Mesenchymal stem cell (in vitro differentiated cells and primary cell): ENCODE data around the gene ATXN3.
"Not testable (repeated sequence)": the region's sequence is repeated elsewhere in the genome, so short reads cannot be mapped to it uniquely, and the experiment has no call there.

Source experiments
- DNase-seq: peaks from one replicate; pipeline ENCODE4 v3.0.0-alpha.2; 2013
- H2AFZ ChIP-seq: one replicate; pipeline ENCODE4 v1.6.1; 2013; ENCODE audit warnings: low read depth, mild to moderate bottlenecking, control low read depth, inconsistent platforms, low read length, moderate library complexity
- H2AK5ac ChIP-seq: 2 replicates; pipeline ENCODE4 v1.6.1; 2013; ENCODE audit warnings: low read length, moderate library complexity, mild to moderate bottlenecking, inconsistent platforms; ENCODE audit not compliant: severe bottlenecking
- H2BK120ac ChIP-seq: one replicate; pipeline ENCODE4 v1.6.1; 2013; ENCODE audit warnings: low read depth, mild to moderate bottlenecking, inconsistent platforms, low read length, moderate library complexity
- H2BK12ac ChIP-seq, 2 experiments: one replicate each; pipeline ENCODE4 v1.6.1; 2013; ENCODE audit warnings: inconsistent platforms in 2 of 2, low read length in 2 of 2, mild to moderate bottlenecking in 2 of 2, moderate library complexity in 2 of 2, control low read depth in 1 of 2
- H2BK15ac ChIP-seq: one replicate; pipeline ENCODE4 v1.6.1; 2013; ENCODE audit warnings: mild to moderate bottlenecking, low read depth, inconsistent platforms; ENCODE audit not compliant: poor library complexity, severe bottlenecking
- H2BK5ac ChIP-seq: 2 replicates; pipeline ENCODE4 v1.6.1; 2013; ENCODE audit warnings: low read depth, mild to moderate bottlenecking, low read length, control low read depth, inconsistent platforms; ENCODE audit not compliant: poor library complexity, severe bottlenecking
- H3K14ac ChIP-seq, 2 experiments: one replicate each; pipeline ENCODE4 v1.6.1; 2013; ENCODE audit warnings: inconsistent platforms in 2 of 2, low read length in 2 of 2, control low read depth in 1 of 2, mild to moderate bottlenecking in 1 of 2, moderate library complexity in 1 of 2
- H3K18ac ChIP-seq, 2 experiments: one replicate each; pipeline ENCODE4 v1.6.1; 2013; ENCODE audit warnings: inconsistent platforms in 2 of 2, low read length in 2 of 2, control low read depth in 1 of 2, low read depth in 1 of 2, mild to moderate bottlenecking in 1 of 2
- H3K23ac ChIP-seq, 2 experiments: one replicate each; pipeline ENCODE4 v1.6.1; 2013; ENCODE audit warnings: inconsistent platforms in 2 of 2, low read length in 2 of 2, mild to moderate bottlenecking in 2 of 2, moderate library complexity in 2 of 2, control low read depth in 1 of 2
- H3K27ac ChIP-seq: 2 replicates; pipeline ENCODE4 v1.5.1; 2013; ENCODE audit warnings: mild to moderate bottlenecking, moderate library complexity, low read length, control low read depth, inconsistent platforms; ENCODE audit not compliant: poor library complexity, severe bottlenecking
- H3K27me3 ChIP-seq, 2 experiments: 2 replicates each; pipeline versions ENCODE4 v1.6.1 to v1.7.0; 2013; ENCODE audit warnings: low read length in 2 of 2, mild to moderate bottlenecking in 2 of 2, moderate library complexity in 2 of 2, control low read depth in 1 of 2, inconsistent platforms in 1 of 2; ENCODE audit not compliant: control insufficient read depth in 1 of 2, insufficient read depth in 1 of 2
- H3K36me3 ChIP-seq, 2 experiments: 2 replicates each; pipeline versions ENCODE4 v1.6.1 to v1.7.0; 2013; ENCODE audit warnings: low read length in 2 of 2, control low read depth in 1 of 2, inconsistent platforms in 1 of 2, low read depth in 1 of 2, mild to moderate bottlenecking in 1 of 2; ENCODE audit not compliant: insufficient read depth in 2 of 2, control insufficient read depth in 1 of 2
- H3K4ac ChIP-seq, 2 experiments: one replicate each; pipeline ENCODE4 v1.6.1; 2013; ENCODE audit warnings: inconsistent platforms in 2 of 2, low read length in 2 of 2, mild to moderate bottlenecking in 2 of 2, moderate library complexity in 2 of 2, control low read depth in 1 of 2, low read depth in 1 of 2
- H3K4me1 ChIP-seq: 2 replicates; pipeline ENCODE4 v1.6.1; 2013; ENCODE audit warnings: low read depth, low read length, control low read depth; ENCODE audit not compliant: control insufficient read depth, insufficient read depth
- H3K4me2 ChIP-seq: 2 replicates; pipeline ENCODE4 v1.6.1; 2013; ENCODE audit warnings: low read length, mild to moderate bottlenecking, inconsistent platforms; ENCODE audit not compliant: poor library complexity, severe bottlenecking
- H3K4me3 ChIP-seq, 2 experiments: 2 replicates each; pipeline versions ENCODE4 v1.5.1 to v1.7.0; 2013; ENCODE audit warnings: low read length in 2 of 2, mild to moderate bottlenecking in 2 of 2, control low read depth in 1 of 2, low read depth in 1 of 2; ENCODE audit not compliant: insufficient read depth in 1 of 2
- H3K79me1 ChIP-seq: replicated peaks from 2 replicates; pipeline ENCODE4 v1.6.1; 2013; ENCODE audit warnings: mild to moderate bottlenecking, control low read depth, low read length, inconsistent platforms; ENCODE audit not compliant: poor library complexity, severe bottlenecking
- H3K9ac ChIP-seq: 2 replicates; pipeline ENCODE4 v1.7.0; 2013; ENCODE audit warnings: mild to moderate bottlenecking, low read length, moderate library complexity
- H3K9me3 ChIP-seq: 2 replicates; pipeline ENCODE4 v1.7.0; 2013; ENCODE audit warnings: mild to moderate bottlenecking, low read length; ENCODE audit not compliant: control insufficient read depth
- H4K8ac ChIP-seq: one replicate; pipeline ENCODE4 v1.6.1; 2013; ENCODE audit warnings: inconsistent platforms, mild to moderate bottlenecking, low read length, moderate library complexity
- H4K91ac ChIP-seq: one replicate; pipeline ENCODE4 v1.6.1; 2013; ENCODE audit warnings: mild to moderate bottlenecking, low read length, inconsistent platforms
- WGBS: methylation state at CpG from one replicate; pipeline ENCODE4 v1.1.7; 2013; ENCODE audit warnings: mixed read lengths; 5-methylcytosine and 5-hydroxymethylcytosine counted together

Gene ATXN3

GRCh38 chr14:92074555-92074954, 31.8 kb downstream of the ATXN3 start:
- Histone ChIP-seq H2AFZ (no peak overlapping the region), H3K4me3 (no peak overlapping the region), H3K27me3 (no peaks in the 10 kb centered on the region), H2AK5ac (no peak overlapping the region), H4K8ac (no peak overlapping the region), H3K4me1 (peaks cover 2% of the 10 kb centered on the region), H3K4ac (no peak overlapping the region), H4K91ac (no peak overlapping the region), H3K9ac (no peak overlapping the region), H2BK15ac (no peak overlapping the region), H2BK12ac (no peak overlapping the region), H3K79me1 (peaks cover 2% of the 10 kb centered on the region), H3K27ac (no peak overlapping the region), H3K9me3 (no peaks in the 10 kb centered on the region), H3K18ac (no peak overlapping the region), H3K36me3 (peaks cover 12 to 73% of the 10 kb centered on the region in 2 experiments), H3K23ac (no peak overlapping the region), H2BK120ac (no peak overlapping the region), H3K4me2 (no peak overlapping the region), H2BK5ac (no peak overlapping the region), H3K14ac (no peak overlapping the region)
- DNase-seq: peak; percentile 7

- H3K9ac ChIP-seq: no peak overlapping the region
- H3K27ac ChIP-seq: no peak overlapping the region
- H3K4me2 ChIP-seq: no peak overlapping the region
- no peaks in the 10 kb centered on the region for H3K9me3 ChIP-seq
- no peak overlapping the region for H2BK12ac ChIP-seq
- no peak overlapping the region for H3K4me3 ChIP-seq
- H3K4me1 ChIP-seq: no peaks in the 10 kb centered on the region
- H4K8ac ChIP-seq: no peak overlapping the region
- H3K79me1 ChIP-seq: no peaks in the 10 kb centered on the region
- no peak overlapping the region for H2AK5ac ChIP-seq
- H4K91ac ChIP-seq: no peak overlapping the region
- H3K27me3 ChIP-seq: no peaks in the 10 kb centered on the region
- H2BK5ac ChIP-seq: no peak overlapping the region
- WGBS: 77% methylated on average over 7 of the region's 9 CpGs
- H2AFZ ChIP-seq: no peak overlapping the region
- peaks cover 3 to 18% of the 10 kb centered on the region in 2 experiments for H3K36me3 ChIP-seq
- H3K14ac ChIP-seq: no peak overlapping the region
- peak overlapping the region in 1 of 2 experiments; percentile 21 for H3K18ac ChIP-seq
- H3K23ac ChIP-seq: no peak overlapping the region
- H3K4ac ChIP-seq: no peak overlapping the region
- no peak overlapping the region for H2BK15ac ChIP-seq
- DNase-seq: no peak
- H2BK120ac ChIP-seq: no peak overlapping the region
Observed at GRCh38 chr14:92058006-92058917, 48.1 kb downstream of the ATXN3 start.

- Histone ChIP-seq H3K4ac (no peak overlapping the region), H3K27ac (no peak overlapping the region), H3K18ac (no peak overlapping the region), H3K14ac (no peak overlapping the region), H3K4me3 (no peak overlapping the region), H4K8ac (no peak overlapping the region), H4K91ac (no peak overlapping the region), H3K36me3 (peaks cover 0 to 34% of the 10 kb centered on the region in 2 experiments), H3K4me1 (no peaks in the 10 kb centered on the region), H2BK15ac (no peak overlapping the region), H2BK5ac (no peak overlapping the region), H3K79me1 (peaks cover 24% of the 10 kb centered on the region), H2BK12ac (no peak overlapping the region), H2BK120ac (no peak overlapping the region), H3K4me2 (no peak overlapping the region), H3K23ac (no peak overlapping the region), H2AFZ (no peak overlapping the region), H2AK5ac (no peak overlapping the region), H3K27me3 (no peaks in the 10 kb centered on the region), H3K9me3 (peaks cover 11% of the 10 kb centered on the region), H3K9ac (no peak overlapping the region)
- no peak for DNase-seq
- 79% methylated on average over 3 of the region's 3 CpGs for WGBS
Observed at GRCh38 chr14:92049781-92050180, 56.6 kb downstream of the ATXN3 start.

- H3K14ac ChIP-seq, H2BK12ac ChIP-seq, H3K4me2 ChIP-seq, DNase-seq, H2BK15ac ChIP-seq, H3K23ac ChIP-seq, H2AK5ac ChIP-seq, H3K4me1 ChIP-seq, H2BK120ac ChIP-seq, H3K4ac ChIP-seq, H3K18ac ChIP-seq, H3K27ac ChIP-seq, H4K8ac ChIP-seq, H2AFZ ChIP-seq, H3K27me3 ChIP-seq, H2BK5ac ChIP-seq, H3K9ac ChIP-seq, H4K91ac ChIP-seq, H3K4me3 ChIP-seq: not testable (repeated sequence)
- WGBS: 96% methylated on average over 12 of the region's 12 CpGs
- Histone ChIP-seq H3K79me1 (peaks cover 28% of the 10 kb centered on the region), H3K9me3 (peaks cover 11% of the 10 kb centered on the region), H3K36me3 (peaks cover 0 to 40% of the 10 kb centered on the region in 2 experiments)
Observed at GRCh38 chr14:92049221-92049620, 57.2 kb downstream of the ATXN3 start.
